Non-pigmented ciliary epithelial cell (primary cell): ENCODE data around the gene CACNA2D1.
"Not testable (repeated sequence)": the region's sequence is repeated elsewhere in the genome, so short reads cannot be mapped to it uniquely, and the experiment has no call there.

Experiments used
- DNase-seq: peaks from one replicate; pipeline ENCODE4 v3.0.0-alpha.2; 2010; ENCODE audit warnings: low read depth

The CACNA2D1 gene

GRCh38 chr7:82049442-82049841 is 394.1 kb downstream of the CACNA2D1 start:
- no peak for DNase-seq

DNA sequence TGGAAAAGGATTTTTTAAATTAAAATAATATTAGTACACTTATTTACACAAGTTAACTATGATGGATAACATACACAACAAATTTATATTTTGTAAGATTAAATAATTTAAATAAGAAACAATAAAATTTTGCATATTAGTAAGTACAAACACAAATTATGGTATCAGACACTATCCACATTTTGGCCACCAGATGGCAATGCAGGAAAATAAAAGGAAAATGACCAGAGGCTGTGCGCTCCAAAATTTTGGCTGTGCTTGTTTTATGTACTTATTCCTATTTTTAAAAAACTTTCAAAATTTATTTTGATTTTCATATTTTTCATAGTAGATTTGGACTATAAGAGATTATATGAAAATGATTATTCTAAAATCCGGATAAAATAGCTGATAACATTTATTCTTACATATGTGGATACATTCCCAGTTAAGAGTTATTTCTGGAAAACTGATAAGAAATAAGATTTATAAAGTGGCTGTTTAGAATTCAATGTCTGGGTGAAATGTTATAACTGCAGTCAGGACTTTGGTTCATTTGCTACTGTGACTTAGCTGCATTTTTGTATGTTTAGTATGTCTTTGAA is 399.0 kb downstream of the CACNA2D1 start:
- DNase-seq = no peak

- DNase-seq = no peak
These were observed 404.0 kb downstream of the CACNA2D1 start for GRCh38 chr7:82039621-82040020.

DNA sequence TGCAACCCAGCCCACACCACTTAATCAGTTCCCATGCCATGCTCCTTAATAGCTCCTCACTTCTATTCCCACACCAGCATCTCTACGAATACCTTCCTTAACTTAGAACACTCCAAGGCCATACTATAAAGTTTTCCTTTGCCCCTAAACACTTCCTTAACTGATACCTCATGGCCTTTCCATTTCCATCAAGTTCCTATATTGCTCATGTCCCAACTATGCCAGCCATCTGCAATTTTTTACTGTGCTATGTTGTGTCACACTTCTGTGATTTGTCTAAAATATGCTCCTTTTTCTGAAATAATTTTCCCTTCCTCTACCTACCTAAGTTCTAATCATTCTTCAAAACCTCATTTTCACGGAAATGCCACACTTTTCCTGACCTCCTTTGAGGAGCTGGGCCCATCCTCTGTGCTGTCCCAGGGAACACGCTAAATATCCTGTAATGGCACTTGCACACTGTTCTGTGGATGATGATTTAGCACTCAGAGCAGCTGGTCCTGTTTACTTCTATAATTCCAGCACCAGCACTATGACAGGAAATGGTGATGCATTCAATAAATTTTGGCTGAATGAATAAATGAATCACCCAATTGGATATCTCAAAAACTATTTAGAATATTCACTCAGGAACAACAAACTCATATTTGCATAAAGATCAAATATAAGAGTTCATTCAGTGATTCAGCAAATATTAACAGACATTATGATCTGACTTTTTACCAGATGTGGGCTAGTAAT is 407.3 kb downstream of the CACNA2D1 start:
- DNase-seq = peak; percentile 74

GRCh38 chr7:82035456-82035855 is 408.1 kb downstream of the CACNA2D1 start:
- DNase-seq = no peak

DNA sequence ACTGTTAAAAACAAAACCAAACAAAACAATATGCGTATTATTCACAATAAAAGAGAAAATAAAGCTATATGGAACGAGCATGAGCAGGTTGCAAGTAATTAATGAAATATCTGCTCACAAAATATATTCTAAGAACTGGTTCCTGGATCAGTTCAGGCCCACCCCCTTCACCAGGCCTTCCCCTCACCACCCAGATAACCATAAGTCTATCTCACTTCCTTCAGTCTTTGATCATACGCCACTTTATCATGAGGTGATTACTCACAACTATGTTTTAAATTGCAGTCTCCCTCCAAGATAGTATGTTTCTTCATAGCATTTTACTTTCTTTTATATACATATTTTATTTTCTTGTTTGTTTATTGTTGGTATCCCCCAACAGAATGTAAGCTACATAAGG is 410.7 kb downstream of the CACNA2D1 start:
- DNase-seq = no peak

DNA sequence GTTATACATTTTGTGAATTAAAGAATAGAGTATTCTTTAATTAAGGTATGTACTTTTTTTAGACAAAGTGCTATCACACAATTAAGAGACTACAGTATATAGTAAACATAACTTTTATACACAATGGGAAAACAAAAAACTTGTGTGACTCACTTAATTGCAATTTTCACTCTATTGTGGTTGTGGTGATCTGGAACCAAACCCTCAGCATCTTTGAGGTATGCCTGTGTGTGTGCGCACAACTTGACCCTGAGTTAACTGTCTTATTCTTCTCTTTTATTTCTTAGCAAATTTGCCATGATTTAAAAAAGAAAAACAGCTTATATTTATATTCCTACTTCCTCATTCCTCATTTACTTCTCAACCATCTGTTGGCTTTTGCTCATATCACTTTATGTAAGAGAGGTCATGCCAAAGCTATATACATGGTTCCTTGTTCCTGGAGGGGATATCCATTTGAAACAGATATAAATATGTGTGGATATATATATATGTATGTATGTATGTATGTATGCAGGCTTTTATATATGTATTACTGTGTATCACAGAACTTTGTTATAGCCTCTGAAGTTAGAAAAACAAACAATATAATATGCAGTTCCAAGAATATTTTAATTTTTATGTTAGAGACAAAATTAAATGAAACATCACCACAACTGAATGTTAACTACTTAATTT is 414.2 kb downstream of the CACNA2D1 start:
- DNase-seq = no peak

DNA sequence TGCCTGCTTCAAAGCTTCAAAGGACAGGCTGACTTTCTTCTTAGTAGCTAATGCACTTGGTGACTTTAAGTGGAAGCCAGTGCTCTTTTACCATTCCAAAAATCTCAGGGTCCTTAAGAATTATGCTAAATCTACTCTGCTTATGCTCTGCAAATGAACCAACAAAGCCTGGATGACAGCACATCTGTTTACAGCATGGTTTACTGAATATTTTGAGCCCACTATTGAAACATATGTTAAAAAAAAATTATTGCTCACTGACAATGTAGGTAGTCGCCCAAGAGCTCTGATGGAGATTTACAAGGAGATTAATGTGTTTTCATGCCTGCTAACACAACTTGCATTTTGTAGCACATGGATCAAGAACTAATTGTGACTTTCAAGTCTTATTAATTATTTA is 415.5 kb downstream of the CACNA2D1 start:
- no peak for DNase-seq

DNA sequence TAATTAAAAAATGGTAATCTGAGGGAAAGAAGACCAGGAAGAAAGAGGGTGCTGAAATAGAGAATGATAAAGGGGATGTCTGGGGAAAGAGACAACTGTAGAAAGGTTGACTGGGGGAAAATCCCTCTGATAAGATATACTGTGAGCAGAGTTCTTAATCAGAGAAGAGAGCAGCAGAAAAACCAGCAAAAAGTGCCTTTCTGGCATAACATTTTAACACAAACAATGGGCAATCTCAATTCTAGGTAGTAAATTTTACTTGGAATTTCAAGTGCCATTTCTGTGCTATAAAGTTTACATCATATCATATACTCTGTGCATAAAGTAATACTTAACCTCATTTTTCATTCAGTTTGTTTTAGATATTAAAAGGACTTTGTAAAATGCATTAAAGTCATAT is 421.9 kb downstream of the CACNA2D1 start:
- DNase-seq = no peak

- no peak for DNase-seq
These were observed 422.5 kb downstream of the CACNA2D1 start for GRCh38 chr7:82021036-82021435.

DNA sequence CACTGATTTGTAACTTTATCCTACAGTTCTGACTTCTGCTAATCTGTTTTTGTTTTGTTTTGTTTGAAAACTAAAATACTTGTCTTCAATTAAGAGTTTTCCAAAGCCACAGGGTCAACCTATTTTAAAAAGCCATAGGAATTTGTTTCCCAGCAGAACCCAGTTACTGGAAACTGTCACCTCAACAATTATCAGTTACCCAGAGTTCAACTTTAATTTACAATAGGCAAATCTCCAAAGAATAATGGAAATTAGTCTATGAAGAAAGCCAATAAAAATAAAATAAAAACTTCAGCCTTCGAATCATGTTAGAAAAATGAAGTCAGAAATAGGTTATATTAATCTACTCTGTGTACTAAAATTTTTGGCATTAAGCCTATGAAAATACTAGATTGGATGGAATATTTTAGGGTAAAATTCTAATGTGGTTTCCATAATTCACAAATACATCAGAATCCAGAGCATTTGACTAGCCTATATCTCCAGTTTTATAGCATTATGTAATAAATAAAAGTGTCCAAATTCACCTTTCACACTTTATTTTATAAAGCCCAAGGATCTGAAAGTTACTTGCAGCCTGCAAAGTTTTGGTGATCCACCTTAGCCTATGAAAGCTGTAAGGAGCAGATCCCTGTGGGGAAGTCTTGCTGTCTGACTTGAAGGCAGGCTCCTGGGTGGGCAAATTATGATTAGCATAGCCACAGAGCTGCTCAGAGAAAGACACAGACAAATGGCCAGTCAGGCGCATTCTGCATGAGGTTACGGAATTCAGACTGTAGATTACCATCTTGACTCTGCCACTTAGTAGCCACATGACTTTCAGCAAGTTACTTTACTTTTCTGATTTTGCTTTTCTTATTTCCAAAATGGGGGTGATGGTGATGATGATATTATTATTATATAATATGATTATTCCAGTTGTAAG is 423.8 kb downstream of the CACNA2D1 start:
- DNase-seq = no peak

DNA sequence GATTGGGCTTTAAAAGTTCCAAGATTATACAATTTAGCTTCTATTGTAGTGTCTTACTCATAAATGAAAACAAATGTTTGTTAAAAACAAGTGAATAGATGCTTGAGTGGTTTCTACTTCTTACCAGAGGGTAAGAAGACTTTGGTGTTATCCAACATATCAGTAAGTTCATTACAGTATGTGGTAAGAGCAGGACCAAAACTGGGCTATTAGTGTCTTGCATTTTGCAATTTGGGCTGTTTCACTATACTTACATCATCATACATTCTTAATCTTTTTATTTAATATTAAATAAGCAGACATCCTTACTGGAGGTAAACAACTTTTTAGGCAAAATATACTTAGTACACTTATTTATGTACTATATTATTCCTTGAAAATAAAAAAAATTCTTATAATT is 425.4 kb downstream of the CACNA2D1 start:
- no peak for DNase-seq

GRCh38 chr7:82017334-82017943 is 426.1 kb downstream of the CACNA2D1 start:
- DNase-seq = no peak

GRCh38 chr7:82015751-82016150 is 427.8 kb downstream of the CACNA2D1 start:
- DNase-seq = no peak

- DNase-seq = not testable (repeated sequence)
These were observed 429.0 kb downstream of the CACNA2D1 start for GRCh38 chr7:82014574-82014973.

GRCh38 chr7:82012453-82012852 is 431.1 kb downstream of the CACNA2D1 start:
- DNase-seq = no peak

GRCh38 chr7:82010416-82010815 is 433.2 kb downstream of the CACNA2D1 start:
- no peak for DNase-seq

- no peak for DNase-seq
These were observed 436.3 kb downstream of the CACNA2D1 start for GRCh38 chr7:82007315-82007714.

- no peak for DNase-seq
These were observed 438.5 kb downstream of the CACNA2D1 start for GRCh38 chr7:82005056-82005455.

DNA sequence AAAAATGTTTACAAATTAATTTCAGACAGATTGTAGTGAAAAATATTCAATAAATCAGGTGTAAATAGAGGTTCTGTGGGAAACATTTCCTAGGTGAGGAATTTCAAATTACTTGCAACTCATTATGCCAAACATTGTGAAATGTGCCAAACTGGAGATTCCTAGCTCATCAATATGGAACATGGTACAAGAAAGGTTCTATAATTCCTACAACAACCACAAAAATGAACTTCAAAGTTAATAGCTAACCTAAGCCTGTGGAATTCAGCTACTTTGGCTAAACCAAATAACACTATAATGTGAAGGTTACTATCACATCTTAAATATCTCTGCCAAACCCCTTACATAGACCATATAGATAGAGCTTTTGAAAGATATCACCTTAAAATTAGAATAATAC is 450.4 kb downstream of the CACNA2D1 start:
- DNase-seq = no peak

- DNase-seq = peak; percentile 35
These were observed 453.2 kb downstream of the CACNA2D1 start for GRCh38 chr7:81990395-81990794.
